Right ventricle myocardium inferior (tissue), 1 donor: ENCODE data around the gene FAM83C. TPM values are rescaled to one million over a fixed set of nuclear protein-coding genes. Genes with fewer than 3 reads are reported as not detected.
A peak's percentile ranks its signal among the peaks of the same experiment; 100 is the strongest.
"Not testable (repeated sequence)": the region's sequence is repeated elsewhere in the genome, so short reads cannot be mapped to it uniquely, and the experiment has no call there.

Experiments
- ATAC-seq: fragments of 200-7000 bp; cut with Tn5 transposase; one replicate; pipeline ENCODE4 v1.9.1; 2020; ENCODE audit warnings: mild to moderate bottlenecking, moderate library complexity
- DNase-seq: peaks from one replicate; pipeline ENCODE4 v3.0.0; 2021; ENCODE audit errors: missing footprints
- intact Hi-C: fragments of 100-400 bp; cut with DNase I; formaldehyde crosslinking; loops from one replicate; pipeline ENCODE4 v1.11.0; 2022
- total RNA-seq: library from RNA; stranded (reverse); fragmentation: NEBNext Ultra II Directional; extraction: Animal tissue kit (Norgen Biotek cat#: 25700); gene quantifications from one replicate; pipeline ENCODE4 v1.2.1, GENCODE V29; 2021
- donor health status: DM: no; HTN: yes; CAD: no; lungs with severe emphysema.

Gene FAM83C
- total RNA-seq, 1 donor from 2014 or later: not detected

DNA sequence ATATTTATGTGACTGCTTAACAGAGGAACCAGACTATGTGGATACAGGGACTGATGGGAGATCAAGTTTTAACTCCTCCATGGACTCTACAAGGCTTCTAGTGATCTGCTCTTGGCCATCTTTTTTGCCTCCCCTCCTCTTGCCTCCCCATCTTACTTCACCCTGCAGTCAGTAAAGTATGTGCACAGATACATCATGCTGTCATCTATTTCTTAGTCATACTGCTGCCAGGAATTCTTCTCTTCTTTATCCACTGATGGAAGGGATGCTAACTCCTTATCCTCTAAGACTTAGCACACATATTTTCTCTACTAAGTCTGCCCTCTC is 27.6 kb upstream of the FAM83C start:
- ATAC-seq (no peak), DNase-seq (no peak)
- intact Hi-C loops: no loop called here

DNA sequence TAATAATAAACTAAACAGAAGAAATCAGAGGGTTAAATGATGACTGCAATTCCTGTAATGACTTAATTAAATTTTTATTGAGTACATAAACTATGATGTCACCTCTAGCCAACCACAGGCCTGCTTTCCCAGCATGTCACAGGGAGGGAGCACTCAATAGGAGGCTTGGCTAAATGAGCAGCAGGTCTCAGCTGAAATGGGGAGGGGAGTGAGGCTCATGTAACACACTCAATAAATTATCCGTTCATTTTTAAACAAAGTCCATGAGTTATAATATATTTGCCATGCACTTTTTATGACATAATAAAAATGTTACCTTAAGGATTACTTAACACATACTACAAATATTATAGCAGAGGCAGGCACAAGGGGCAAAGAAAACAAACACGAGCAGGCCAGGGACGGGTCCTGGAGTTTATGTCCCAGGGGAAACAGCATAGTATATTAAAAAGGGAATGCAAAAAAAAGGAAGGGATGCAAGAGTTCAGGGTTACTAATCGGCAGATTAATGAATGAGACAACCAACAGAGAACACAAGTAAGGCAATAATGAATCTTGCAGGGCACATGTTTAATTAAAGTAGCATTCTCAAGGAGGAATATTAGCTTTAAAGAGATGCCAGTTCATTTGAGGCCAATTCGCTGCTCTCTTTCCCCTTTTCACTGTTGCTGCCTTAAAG is 27.1 kb upstream of the FAM83C start:
- no peak for ATAC-seq
- DNase-seq: no peak
- intact Hi-C loops: no loop called here

DNA sequence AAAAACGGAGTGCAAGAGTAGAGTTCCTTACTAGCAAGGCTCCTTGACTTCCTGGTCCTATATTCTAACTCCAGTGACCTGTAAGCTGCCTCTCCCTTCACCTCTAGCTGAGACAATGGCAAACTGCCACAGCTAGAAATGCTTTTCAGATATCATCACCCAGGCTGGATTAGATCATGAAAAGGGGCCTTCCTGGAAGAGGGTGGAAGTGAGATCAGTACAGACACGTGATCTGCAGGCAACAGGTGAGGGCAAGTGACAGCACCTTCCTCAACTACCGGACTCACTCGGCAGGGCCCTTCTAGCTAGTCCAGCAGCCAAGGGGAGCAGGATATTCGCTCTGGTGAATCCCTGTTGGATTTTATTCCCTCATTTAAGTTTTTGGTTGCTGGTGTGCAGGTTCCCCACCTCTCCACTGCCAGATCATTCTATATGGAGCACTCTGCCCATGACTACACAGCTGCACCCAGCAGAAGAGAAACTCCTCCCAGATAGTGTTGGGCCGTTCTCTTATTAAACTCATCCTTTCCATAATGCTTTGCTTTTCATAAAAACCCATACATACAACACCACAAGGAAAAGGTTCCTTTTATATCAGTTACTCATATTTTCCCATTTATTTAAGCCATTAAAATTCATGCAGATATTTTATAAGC is 26.4 kb upstream of the FAM83C start:
- ATAC-seq: peak; percentile 44
- no peak for DNase-seq
- intact Hi-C loops: no loop called here

DNA sequence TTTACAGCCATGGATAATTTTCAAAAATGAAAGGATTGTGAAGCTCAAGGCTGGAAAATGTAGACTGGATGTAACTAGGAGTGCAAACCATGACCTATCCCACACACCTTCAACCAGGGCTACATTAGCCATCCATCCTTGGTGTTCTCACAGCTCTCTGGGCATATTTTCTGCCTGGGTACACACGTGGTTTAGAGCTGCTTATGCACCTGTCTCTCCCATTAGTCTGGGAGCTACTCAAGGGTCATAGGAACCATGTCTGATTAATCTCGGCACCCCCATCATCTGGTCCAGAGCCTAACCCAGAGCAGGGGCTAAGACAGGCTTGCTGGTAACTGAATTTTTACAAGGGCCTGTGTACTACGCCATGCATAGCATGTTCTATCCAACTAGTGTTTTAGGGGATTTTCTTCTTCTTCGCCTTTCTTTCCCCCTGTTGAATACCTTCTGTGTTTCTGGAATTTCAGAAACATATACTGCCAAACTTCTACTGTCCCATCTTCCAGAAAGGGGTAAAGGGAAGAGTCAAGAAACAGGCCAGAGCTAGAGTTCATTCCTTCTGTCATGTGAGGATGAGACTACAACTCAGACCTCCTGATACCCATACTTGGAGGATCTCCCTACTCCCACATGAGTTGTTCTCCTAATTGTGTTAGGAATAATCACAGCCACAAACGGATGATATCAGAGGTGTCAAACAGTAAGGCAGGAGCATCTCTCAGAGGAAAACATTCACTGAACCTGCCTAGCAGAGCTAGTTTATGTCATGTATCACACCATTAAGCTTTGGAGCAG is 25.4 kb upstream of the FAM83C start:
- ATAC-seq (no peak), DNase-seq (no peak)
- intact Hi-C loops: no loop called here

DNA sequence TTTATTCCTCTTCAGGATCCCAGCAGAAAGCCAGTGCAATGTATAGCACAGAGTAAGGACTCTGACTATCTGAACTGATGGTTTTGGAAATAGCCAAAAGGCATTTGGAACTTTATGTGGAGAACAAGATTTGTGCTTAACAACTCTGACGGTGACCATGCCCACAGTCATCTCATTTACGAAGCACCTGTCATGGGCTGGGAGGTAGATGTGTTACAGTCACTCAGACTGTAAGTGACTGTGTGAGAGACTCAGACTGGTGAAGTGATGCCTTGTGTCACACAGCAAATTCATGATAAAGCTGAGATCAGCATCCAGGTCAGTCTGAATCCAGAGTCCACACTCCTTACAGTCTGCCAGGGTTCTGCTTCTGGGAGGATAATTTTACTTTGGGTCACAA is 23.9 kb upstream of the FAM83C start:
- ATAC-seq (no peak), DNase-seq (no peak)
- intact Hi-C loops: no loop called here

DNA sequence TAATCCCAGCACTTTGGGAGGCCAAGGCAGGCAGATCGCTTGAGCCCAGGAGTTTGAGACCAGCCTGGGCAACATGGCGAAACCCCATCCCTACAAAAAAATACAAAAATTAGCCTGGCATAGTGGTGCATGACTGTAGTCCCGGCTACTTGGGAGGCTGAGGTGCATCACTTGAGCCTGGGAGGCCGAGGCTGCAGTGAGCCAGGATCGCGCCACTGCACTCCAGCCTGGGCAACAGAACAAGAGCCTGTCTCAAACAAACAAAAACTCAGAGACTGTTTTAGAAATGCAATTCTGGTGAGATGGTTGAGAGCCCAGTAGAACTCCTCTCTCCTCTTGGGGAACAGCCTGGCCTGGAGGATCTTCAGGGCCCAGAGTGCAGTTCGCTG is 23.4 kb upstream of the FAM83C start:
- ATAC-seq, DNase-seq, intact Hi-C loops: not testable (repeated sequence)

DNA sequence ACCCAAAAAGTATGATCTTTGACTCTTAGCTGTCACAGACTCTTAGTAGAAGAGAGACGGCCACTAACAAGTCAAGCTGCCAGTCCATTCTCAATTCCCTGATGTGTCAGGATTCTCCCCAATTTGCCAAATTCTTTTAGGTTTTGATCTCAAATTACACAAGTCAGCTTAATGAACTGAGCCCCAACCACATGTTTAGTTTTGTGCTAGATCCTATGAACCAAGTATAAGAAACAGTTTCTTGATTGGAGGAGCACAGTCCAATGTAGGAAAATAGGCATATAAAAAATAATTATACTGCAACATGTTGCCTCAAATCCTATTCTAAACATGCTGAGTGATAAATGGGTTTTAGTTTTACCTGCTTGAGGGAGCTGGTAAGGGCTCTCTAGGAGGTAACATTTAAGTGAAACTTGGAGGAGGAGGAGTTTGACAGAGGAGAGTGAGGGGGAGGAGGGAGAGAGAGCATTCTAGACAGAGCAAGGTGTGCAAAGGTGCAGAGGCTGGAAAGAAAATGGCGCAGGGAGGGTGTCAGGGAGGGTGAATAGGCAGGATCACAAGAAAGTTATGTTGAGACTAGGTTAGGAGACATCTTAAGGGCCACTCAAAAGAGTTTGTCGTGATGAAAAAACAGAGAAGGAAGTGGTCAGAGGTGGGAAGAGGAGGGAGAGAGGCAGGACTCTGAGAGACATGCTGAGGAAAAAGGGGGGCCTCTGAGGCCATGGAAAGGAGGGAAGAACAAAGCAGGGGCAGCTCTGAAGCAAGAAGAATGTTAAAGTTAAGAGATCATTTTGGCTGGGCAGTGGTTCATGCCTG is 22.8 kb upstream of the FAM83C start:
- DNase-seq: no peak
- no peak for ATAC-seq
- intact Hi-C loops: no loop called here

DNA sequence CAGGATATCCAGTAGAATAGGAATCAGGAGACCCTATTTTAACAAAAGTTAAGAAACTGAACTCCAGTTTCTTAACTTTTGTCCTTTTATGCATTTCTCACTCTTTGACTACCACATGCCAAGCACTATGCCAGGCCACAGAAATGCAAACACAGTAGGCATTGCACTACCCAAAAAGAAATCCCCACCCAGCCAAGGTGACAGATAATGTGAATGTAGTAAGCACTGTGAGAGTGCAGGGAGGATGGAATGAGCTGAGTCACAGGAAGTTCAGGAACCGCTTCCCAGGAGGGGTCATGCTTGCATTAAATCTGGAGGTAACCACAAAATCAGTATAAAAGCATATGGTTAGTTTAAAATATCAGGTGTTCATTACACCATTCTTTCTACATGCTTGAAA is 20.1 kb upstream of the FAM83C start:
- intact Hi-C loops: no loop called here
- DNase-seq: no peak
- ATAC-seq: no peak

DNA sequence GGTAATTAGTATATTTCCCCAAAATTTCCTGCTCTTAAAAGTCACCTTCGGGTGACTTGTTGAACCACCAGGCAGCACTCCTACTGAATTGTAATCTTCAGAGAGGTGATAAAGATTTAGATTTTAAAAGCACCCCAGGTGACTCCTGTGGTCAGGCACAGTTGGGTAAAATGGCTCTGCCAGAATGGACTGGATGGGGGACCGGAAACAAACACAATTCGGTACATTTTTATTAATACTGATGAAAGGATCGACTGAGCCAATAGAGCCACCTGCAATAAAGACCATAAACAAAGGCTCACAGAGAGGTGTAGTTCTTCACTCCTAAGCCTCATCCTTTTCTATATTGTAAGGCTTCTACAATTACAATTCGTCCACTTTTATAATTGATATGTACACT is 19.6 kb upstream of the FAM83C start:
- DNase-seq (no peak), ATAC-seq (no peak)
- intact Hi-C loops: no loop called here

DNA sequence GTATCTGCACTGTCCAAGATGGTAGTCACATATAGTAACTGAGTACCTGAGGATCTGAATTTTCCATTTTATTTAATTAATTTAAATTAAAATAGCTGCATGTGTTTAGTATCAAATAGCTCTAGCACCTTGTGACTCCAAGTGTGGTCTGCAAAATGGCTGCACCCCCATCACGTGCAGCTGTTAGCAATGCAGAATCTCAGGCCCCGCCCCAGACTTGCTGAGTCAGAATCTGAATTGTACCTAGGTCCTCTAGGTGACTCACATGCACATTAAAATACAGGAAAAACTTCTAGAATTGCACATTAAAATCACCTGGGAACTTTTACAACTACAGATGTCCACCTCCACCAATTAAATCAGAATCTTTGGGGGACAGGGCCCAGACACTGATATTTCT is 19.2 kb upstream of the FAM83C start:
- no peak for DNase-seq
- ATAC-seq: no peak
- intact Hi-C loops: no loop called here

DNA sequence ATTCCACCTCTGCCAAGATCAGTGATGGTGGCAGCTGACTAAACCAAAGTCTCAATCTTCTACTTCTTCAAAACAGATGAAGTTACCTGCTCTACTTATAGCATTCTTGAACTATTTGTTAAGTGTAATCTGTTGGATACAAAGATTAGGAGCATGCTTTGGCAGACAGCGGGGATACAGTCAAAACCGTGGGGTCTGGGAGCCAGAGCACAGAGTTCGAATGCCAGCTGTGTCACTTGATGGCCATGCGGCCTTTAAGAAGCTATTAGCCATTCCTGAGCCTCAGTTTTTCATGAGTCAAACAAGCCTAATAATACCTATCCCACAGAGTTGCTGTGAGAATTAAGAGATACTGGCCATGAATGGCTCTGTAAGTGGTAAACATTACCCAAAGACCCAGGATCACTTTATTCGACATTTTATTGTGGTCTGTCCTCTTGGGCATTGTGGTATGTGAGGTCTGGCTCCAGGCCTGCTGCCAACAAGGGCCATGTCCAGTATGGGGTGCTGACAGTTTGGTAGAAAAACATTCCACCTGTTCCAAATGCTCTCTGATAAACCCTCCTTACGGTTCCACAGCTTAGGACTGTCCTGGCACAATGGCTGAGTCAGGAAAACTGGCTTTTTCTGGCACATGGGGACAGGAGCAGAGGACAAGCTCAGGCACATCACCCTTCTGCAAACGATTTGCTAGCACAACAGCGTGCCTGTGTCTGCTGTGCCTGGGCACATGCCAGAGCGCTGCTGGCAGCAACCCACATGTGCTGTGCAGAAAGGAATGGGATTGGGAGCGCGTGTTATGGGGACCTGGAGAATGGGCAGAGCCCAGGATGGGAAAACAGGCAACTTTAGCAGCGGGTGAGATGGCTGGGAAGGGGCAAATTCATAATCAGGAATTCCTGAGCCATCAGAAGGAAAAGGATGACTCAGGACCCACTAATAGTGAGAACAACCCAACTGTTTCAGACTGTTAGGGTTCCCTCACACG is 15.7 kb upstream of the FAM83C start:
- peak; percentile 77 for ATAC-seq
- DNase-seq: peak; percentile 88
- intact Hi-C loops: loop anchor here (5.0 kb wide), 1 partner anchor 129 kb away; the partner anchor contains the start of gene GDF5

DNA sequence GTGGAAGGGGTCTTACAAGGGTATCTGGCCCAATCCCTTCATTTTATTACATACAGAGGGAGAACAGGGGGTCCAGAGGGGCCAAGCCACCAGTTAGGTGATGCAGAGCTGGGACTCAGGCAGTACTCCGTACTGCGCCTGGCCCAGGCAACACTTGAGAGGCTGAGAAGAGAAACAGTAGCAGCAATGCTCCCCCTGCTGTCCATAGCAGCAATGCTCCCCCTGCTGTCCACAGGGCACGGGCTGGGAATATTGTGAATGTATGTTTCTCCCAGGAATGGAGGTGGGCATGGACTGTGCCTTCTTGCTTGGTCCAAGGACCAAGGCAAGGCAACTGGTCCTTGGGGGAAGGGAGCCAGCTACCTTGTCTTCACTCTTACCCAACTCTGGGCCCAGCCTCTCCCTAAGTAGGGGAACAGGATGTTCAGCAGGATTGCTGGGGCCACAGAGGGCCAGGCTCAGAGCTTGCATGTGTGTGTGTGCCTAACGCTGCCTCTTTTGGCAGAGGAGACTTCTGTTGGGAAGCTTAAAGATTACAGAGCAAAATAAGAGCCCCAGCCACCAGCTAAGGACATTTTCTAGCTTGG is 14.8 kb upstream of the FAM83C start:
- ATAC-seq (peak; percentile 64), DNase-seq (no peak)
- intact Hi-C loops: loop anchor here (5.0 kb wide), 1 partner anchor 130 kb away; the partner anchor contains the start of gene GDF5

DNA sequence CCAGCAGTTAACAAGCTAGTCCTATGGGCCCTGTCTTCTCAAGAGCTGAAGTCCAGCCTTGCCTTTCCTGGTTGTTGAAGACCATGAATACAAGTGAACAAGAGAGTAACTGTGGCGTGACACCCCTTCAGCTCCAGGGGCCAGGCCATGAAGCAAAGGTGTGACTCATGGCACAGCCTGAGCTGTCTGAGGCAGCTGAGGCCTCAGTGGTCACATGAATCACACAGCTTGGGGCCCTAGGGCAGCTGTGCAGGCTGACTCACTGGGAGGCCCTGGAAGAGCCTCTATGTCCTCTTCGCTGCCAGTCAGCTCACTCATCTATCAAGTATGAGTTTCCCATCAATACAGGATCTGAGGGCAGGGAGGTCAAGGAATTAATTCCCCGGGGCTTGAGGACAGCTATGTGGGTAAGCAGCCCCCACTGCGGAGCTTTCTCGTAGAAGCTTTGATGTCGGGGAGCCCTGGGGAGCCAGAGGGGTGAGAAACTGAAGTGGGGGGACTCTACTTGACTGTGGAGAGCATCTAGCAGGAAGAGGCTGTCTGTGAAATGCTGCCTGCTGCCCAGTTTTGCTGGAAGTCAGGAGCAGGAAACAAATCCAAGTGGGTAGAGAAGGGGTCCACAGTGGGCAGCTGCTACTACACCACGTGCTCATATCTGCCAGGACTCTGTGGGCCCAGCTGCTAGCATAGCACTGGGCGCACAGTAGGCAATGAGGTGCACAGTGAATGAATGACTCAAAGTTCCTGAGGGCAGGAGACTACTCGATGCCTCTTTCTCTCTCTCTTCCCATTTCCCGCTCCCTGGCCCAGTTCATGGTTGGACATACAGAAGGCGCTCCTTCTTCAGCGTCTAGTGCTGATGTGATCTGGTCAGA is 13.7 kb upstream of the FAM83C start:
- intact Hi-C loops: loop anchor here (2.0 to 5.0 kb wide), 2 partner anchors 131 to 141 kb away; partner anchors contain the start of gene GDF5
- no peak for DNase-seq
- no peak for ATAC-seq

DNA sequence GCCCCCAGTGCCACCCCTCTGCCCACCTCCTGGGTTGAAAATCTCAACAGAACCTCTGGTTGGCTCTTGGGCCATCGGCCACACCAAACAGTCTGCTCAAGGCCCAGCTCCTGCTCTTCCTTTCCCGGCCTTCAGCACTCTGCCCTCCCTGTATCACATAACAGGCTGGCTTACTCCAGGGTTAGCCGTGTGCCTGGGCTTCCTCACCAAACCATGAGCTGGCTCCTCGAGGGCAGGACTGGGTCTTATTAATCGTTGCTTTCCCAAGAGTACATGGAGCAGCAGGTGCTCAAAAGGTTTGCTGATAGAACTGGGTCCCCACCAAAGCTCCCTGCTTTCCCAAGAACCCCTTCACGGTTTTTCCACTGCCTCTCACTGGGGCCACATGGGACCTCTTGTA is 12.7 kb upstream of the FAM83C start:
- intact Hi-C loops: loop anchor here (2.0 to 5.0 kb wide), 2 partner anchors 132 to 142 kb away; partner anchors contain the start of gene GDF5
- no peak for DNase-seq
- no peak for ATAC-seq

DNA sequence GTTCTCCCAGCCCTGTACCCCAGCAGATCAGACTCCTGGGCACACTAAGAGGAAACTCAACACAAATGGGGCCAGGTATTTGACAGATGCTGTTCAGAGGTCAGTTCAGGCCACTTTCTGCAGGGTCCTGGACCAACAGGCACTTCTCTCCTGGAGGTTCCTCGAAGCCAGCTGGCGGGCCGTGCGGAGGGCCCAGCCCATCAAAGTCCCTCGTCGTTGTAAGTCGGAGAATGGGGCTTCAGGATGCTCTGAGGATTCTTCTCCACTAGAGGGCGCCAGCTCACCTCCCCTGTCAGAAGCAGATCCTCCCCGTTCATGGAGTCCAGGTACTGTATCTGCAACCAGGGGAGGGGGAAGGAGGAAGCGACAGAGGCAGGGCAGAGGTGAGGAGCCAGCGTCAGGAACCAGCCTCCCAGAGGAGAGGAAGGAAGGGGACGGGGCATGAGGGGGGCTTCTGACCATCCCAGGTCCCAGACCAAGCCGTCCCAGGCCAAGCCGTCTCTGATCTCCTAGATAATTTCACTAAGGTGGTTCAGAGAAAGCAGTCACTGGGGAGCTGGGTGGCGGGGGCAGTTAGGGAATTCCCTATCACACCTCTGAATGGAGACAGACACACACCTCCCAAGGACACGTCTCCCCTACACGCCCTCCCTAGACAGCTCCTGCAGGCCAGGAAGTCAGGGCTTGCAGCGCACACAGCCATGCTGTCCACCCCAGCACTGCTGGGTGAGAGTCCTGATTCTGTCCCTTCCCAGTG is 11.7 kb upstream of the FAM83C start:
- intact Hi-C loops: loop anchor here (2.0 kb wide), 1 partner anchor 143 kb away; no protein-coding TSS in a partner anchor
- DNase-seq (peak; percentile 81), ATAC-seq (peak; percentile 50)

DNA sequence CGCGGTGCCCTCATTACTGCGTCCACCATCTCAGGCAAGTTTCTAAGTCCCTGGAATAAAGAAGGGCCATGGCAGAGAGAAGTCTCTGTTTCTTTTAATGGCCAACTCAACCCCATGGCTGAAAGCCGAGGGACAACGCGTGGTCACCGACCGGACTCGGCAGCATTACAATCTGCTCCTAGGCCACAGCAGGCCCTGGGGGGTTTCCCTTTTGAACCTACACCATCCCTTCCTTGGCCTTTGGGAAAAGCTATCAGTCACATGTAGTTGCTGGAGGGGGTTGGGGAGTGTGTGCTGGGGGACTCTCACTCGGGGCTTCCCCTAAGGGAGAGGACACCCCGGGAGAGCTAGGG is 11.1 kb upstream of the FAM83C start:
- DNase-seq: no peak
- ATAC-seq: no peak
- intact Hi-C loops: no loop called here
